ENCODE measurements around the gene CPED1. TPM values are rescaled to one million over a fixed set of nuclear protein-coding genes. Genes with fewer than 3 reads are reported as not detected.

The CPED1 gene
- total RNA-seq, 4 donors from 2014 or later = 15.0 to 32.1 (median 21.8) TPM

DNA sequence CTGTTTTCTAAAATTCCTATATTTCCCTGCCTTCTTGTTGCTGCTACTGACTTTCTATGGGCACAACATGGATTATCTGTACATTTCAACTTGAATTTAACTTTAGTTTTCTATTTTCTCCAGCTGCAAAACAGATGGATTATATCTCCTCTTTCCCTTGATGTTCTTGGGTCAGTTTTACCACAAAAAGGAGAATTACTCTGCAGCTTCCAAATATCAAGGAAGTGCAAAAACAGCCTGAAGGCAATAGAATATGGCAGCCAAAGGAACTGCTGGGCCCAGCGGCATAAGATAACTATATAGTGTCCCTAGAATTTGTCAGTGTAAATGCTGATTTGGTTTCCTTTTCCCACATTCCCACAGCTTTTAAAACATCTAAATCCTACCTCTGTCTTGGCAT lies 29.1 kb downstream of the CPED1 start:
- Histone ChIP-seq H3K27me3 (no peaks in the 10 kb centered on the region), H3K4me3 (no peak overlapping the region), H3K4me1 (peaks cover 0 to 67% (median 3%) of the 10 kb centered on the region in 4 donors), H3K27ac (peak overlapping the region in 3 of 4 donors; percentile 1 to 73 (median 29)), H3K9me3 (no peaks in the 10 kb centered on the region), H3K36me3 (no peaks in the 10 kb centered on the region)
- 81% methylated on average over 1 of the region's 1 CpG for WGBS, 2 donors
- TF ChIP-seq POLR2A (IDR thresholded peaks at IDR 0.05) (no peak), EP300 (IDR thresholded peaks at IDR 0.05) (no peak)
- TF ChIP-seq, protein P1, sequence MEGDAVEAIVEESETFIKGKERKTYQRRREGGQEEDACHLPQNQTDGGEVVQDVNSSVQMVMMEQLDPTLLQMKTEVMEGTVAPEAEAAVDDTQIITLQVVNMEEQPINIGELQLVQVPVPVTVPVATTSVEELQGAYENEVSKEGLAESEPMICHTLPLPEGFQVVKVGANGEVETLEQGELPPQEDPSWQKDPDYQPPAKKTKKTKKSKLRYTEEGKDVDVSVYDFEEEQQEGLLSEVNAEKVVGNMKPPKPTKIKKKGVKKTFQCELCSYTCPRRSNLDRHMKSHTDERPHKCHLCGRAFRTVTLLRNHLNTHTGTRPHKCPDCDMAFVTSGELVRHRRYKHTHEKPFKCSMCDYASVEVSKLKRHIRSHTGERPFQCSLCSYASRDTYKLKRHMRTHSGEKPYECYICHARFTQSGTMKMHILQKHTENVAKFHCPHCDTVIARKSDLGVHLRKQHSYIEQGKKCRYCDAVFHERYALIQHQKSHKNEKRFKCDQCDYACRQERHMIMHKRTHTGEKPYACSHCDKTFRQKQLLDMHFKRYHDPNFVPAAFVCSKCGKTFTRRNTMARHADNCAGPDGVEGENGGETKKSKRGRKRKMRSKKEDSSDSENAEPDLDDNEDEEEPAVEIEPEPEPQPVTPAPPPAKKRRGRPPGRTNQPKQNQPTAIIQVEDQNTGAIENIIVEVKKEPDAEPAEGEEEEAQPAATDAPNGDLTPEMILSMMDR (IDR thresholded peaks at IDR 0.05) = no peak
- no peak for DNase-seq (ENCODE audit: low spot score in 2 of 2)

- 10 to 25% methylated on average over 2 of the region's 2 CpGs for WGBS, 2 donors
- Histone ChIP-seq H3K27ac (peak overlapping the region; percentile 15 to 76 (median 64)), H3K36me3 (no peaks in the 10 kb centered on the region), H3K27me3 (no peaks in the 10 kb centered on the region), H3K4me3 (no peak overlapping the region), H3K4me1 (peaks cover 0 to 75% (median 4%) of the 10 kb centered on the region in 4 donors), H3K9me3 (no peaks in the 10 kb centered on the region)
- DNase-seq (ENCODE audit: low spot score in 2 of 2) = no peak
- TF ChIP-seq EP300 (IDR thresholded peaks at IDR 0.05) (peak; percentile 47 to 55), POLR2A (IDR thresholded peaks at IDR 0.05) (no peak)
- TF ChIP-seq, protein P1 (IDR thresholded peaks at IDR 0.05) = no peak
These were observed 30.5 kb downstream of the CPED1 start for GRCh38 chr7:121019018-121019417.

DNA sequence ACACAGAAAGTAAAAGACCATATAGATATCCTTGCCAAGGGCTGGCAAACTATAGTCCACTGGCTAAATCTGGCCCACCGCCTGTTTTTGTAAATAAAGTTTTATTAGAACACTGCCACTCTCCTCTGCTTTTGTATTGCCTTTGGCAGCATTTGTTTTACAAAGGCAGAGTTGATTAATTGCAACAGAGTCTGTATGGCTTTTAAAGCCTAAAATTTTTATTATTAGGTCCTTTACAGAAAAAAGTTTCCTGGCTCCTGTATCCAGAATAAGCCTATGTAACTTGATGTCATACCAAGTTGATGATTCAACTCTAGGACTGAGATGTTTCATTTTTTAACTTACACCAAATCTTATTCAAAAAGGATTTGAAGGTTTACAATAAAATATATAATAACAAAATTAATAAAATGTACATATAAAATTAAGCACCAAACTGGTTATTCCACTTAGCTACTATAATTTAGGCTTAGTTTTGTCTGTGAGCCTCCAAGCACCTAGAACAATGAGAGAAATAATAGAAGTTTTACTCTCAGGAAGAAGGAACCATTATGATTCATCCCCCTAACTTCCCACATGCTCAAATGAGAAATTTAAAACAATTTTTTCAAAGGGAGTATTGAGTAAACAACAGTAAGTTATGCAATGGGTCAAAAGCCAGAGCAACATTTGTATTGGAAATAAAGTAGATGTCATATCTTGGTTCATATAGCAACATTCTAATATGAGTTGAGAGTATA lies 31.9 kb downstream of the CPED1 start:
- TF ChIP-seq, protein P1 (IDR thresholded peaks at IDR 0.05) = no peak
- peak in 1 of 2 donors; percentile 54 for TF ChIP-seq EP300 (IDR thresholded peaks at IDR 0.05)
- H3K4me1 ChIP-seq = peaks cover 0 to 82% (median 4%) of the 10 kb centered on the region in 4 donors
- no peak for DNase-seq (ENCODE audit: low spot score in 2 of 2)
- H3K9me3 ChIP-seq = no peaks in the 10 kb centered on the region
- H3K36me3 ChIP-seq = no peaks in the 10 kb centered on the region
- 95 to 98% methylated on average over 1 of the region's 1 CpG for WGBS, 2 donors
- H3K27me3 ChIP-seq = no peaks in the 10 kb centered on the region
- no peak overlapping the region for H3K4me3 ChIP-seq
- H3K27ac ChIP-seq = peak overlapping the region in 3 of 4 donors; percentile 55 to 76 (median 73)

DNA sequence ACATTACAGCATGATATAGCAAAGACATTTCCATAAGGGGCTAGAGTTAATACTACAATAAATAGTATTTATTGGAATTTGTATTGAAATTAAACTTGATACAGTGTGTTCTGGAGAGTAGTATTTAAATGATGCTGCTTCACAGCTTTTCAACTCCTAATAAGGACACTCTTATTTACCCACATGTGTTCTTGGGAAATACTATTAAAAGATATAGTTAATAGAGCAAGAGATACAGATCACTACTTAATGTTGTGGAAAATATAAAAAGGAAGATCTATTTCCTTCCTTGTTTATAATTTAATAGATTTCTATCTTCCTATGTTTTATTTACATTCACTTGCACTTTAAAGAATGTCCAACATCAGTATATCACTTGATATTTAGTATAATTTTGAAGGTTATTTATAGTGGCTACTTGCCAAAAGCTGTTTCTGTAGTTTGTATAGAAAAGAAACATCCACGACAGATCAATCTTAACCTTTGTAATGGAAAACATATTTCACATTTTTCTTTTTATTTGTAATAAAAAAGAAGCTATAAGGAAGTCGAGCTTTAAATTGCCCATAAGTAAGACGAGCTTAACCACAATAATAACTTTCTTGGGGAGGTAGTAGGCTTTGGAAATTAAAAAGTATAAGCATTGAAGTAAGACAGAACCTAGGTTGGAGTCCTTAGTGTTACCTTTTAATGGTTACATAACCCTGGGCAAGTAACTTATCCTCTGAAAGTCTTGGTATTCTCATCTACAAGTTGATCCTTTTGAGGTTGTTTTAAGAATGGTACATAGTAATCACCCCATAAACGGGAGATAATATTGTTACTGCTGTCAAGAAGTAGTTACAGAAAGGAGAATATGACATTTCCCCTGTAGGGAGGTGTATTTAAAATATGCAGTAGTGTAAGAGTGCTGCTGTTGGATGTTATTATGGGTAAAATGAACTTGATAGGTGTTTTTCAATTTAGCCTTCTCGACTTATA lies 32.8 kb downstream of the CPED1 start:
- TF ChIP-seq POLR2A (IDR thresholded peaks at IDR 0.05) (no peak), EP300 (IDR thresholded peaks at IDR 0.05) (no peak)
- TF ChIP-seq, protein P1 (IDR thresholded peaks at IDR 0.05) = no peak
- H3K9me3 ChIP-seq = no peaks in the 10 kb centered on the region
- H3K27ac ChIP-seq = peak overlapping the region in 3 of 4 donors; percentile 55 to 76 (median 73)
- DNase-seq (ENCODE audit: low spot score in 2 of 2) = no peak
- 69 to 76% methylated on average over 5 of the region's 5 CpGs for WGBS, 2 donors
- no peaks in the 10 kb centered on the region for H3K27me3 ChIP-seq
- peaks cover 0 to 83% (median 4%) of the 10 kb centered on the region in 4 donors for H3K4me1 ChIP-seq
- H3K36me3 ChIP-seq = no peaks in the 10 kb centered on the region
- H3K4me3 ChIP-seq = no peak overlapping the region

Data from tibial nerve (tissue), 4 donors.